GM23338 (cell line): ENCODE measurements around the gene ZYX. TPM values are rescaled to one million over a fixed set of nuclear protein-coding genes. Genes with fewer than 3 reads are reported as not detected.

ENCODE experiments used
- ATAC-seq: fragments of 200-7000 bp; cut with Tn5 transposase; 3 replicates; pipeline ENCODE4 v1.9.1; 2020
- DNase-seq: peaks from one replicate; pipeline ENCODE4 v3.0.0-alpha.2; 2015; ENCODE audit warnings: low spot score
- H2AFZ ChIP-seq: fragments of 200-600 bp; sonication (generic); 2 replicates; pipeline ENCODE4 v1.8.0; 2016; ENCODE audit warnings: antibody characterized with exemption, mild to moderate bottlenecking, moderate library complexity
- H3F3A ChIP-seq: fragments of 200-600 bp; sonication (generic); replicated peaks from 2 replicates; pipeline ENCODE4 v1.8.0; 2017; ENCODE audit warnings: antibody characterized with exemption, mixed run types, low read depth
- H3K27ac ChIP-seq: fragments of 200-600 bp; sonication (generic); 2 replicates; pipeline ENCODE4 v1.6.1; 2016; ENCODE audit warnings: low read depth
- H3K27me3 ChIP-seq: fragments of 200-600 bp; sonication (generic); 2 replicates; pipeline ENCODE4 v1.8.0; 2016; ENCODE audit warnings: mild to moderate bottlenecking, mixed run types, moderate library complexity; ENCODE audit not compliant: insufficient read depth
- H3K36me3 ChIP-seq: fragments of 200-600 bp; sonication (generic); 2 replicates; pipeline ENCODE4 v1.8.0; 2016; ENCODE audit warnings: mild to moderate bottlenecking; ENCODE audit not compliant: insufficient read depth
- H3K4me1 ChIP-seq: fragments of 200-600 bp; sonication (generic); 2 replicates; pipeline ENCODE4 v1.8.0; 2016; ENCODE audit warnings: mild to moderate bottlenecking, moderate library complexity; ENCODE audit not compliant: insufficient read depth
- H3K4me2 ChIP-seq: fragments of 200-600 bp; sonication (generic); 2 replicates; pipeline ENCODE4 v1.7.1; 2017; ENCODE audit warnings: mixed run types
- H3K4me3 ChIP-seq: fragments of 200-600 bp; sonication (generic); 2 replicates; pipeline ENCODE4 v1.6.1; 2016; ENCODE audit warnings: mixed run types
- H3K79me2 ChIP-seq: fragments of 200-600 bp; sonication (generic); replicated peaks from 2 replicates; pipeline ENCODE4 v1.8.0; 2017; ENCODE audit warnings: mild to moderate bottlenecking; ENCODE audit not compliant: insufficient read depth
- H3K9me2 ChIP-seq: fragments of 200-600 bp; sonication (generic); 2 replicates; pipeline ENCODE4 v1.8.0; 2017; ENCODE audit not compliant: insufficient read depth
- H4K20me1 ChIP-seq: fragments of 200-600 bp; sonication (generic); replicated peaks from 2 replicates; pipeline ENCODE4 v1.8.0; 2017; ENCODE audit warnings: mild to moderate bottlenecking; ENCODE audit not compliant: insufficient read depth
- H3K27ac Mint-ChIP-seq: 2 replicates; pipeline ENCODE4 v1.8.0; 2020; ENCODE audit warnings: inconsistent platforms, mild to moderate bottlenecking, moderate library complexity, mixed read lengths
- H3K27me3 Mint-ChIP-seq: 3 replicates; pipeline ENCODE4 v1.8.0; 2022; ENCODE audit warnings: low read depth, mild to moderate bottlenecking, moderate library complexity, mixed read lengths, inconsistent platforms; ENCODE audit not compliant: insufficient read depth, poor library complexity
- H3K36me3 Mint-ChIP-seq: 3 replicates; pipeline ENCODE4 v1.8.0; 2021; ENCODE audit warnings: low read depth, mild to moderate bottlenecking, inconsistent platforms, moderate library complexity, mixed read lengths
- H3K4me1 Mint-ChIP-seq: 3 replicates; pipeline ENCODE4 v1.8.0; 2020; ENCODE audit warnings: mild to moderate bottlenecking, inconsistent platforms, mixed read lengths
- H3K4me3 Mint-ChIP-seq: 3 replicates; pipeline ENCODE4 v1.8.0; 2021; ENCODE audit warnings: moderate library complexity, mild to moderate bottlenecking, inconsistent platforms, mixed read lengths
- H3K9me3 Mint-ChIP-seq: 3 replicates; pipeline ENCODE4 v1.8.0; 2020; ENCODE audit warnings: moderate library complexity, mild to moderate bottlenecking, inconsistent platforms, mixed read lengths
- CTCF ChIP-seq, 2 experiments: fragments of 200-600 bp in 1 of 2; sonication (generic) in 1 of 2; conservative IDR thresholded peaks; 2 replicates each; pipeline versions ENCODE4 v1.5.1 to v1.6.1; 2016 to 2017; ENCODE audit warnings: antibody characterized with exemption in 2 of 2, low read depth in 2 of 2, mild to moderate bottlenecking in 2 of 2, moderate library complexity in 1 of 2
- ETS1 ChIP-seq: IDR thresholded peaks from 2 replicates; pipeline ENCODE4 v1.6.1; 2016; ENCODE audit warnings: antibody characterized with exemption
- EZH2 ChIP-seq: fragments of 200-600 bp; sonication (generic); IDR thresholded peaks from one replicate; pipeline ENCODE4 v1.8.0; 2017; ENCODE audit warnings: antibody characterized with exemption, mild to moderate bottlenecking, low read depth; ENCODE audit not compliant: unreplicated experiment
- EZH2phosphoT487 ChIP-seq: fragments of 200-600 bp; sonication (generic); IDR thresholded peaks from one replicate; pipeline ENCODE4 v1.8.1; 2018; ENCODE audit warnings: antibody characterized with exemption; ENCODE audit not compliant: unreplicated experiment
- JUNB ChIP-seq: IDR thresholded peaks from one replicate; pipeline ENCODE4 v1.6.1; 2016; ENCODE audit warnings: antibody characterized with exemption; ENCODE audit not compliant: unreplicated experiment
- NANOG ChIP-seq: IDR thresholded peaks from 2 replicates; pipeline ENCODE4 v1.6.1; 2016; ENCODE audit warnings: antibody characterized with exemption, borderline replicate concordance
- POLR2AphosphoS5 ChIP-seq: IDR thresholded peaks from 2 replicates; pipeline ENCODE4 v1.6.1; 2016; ENCODE audit warnings: antibody characterized with exemption, low read depth
- REST ChIP-seq: IDR thresholded peaks from one replicate; pipeline ENCODE4 v1.6.1; 2018; ENCODE audit warnings: antibody characterized with exemption; ENCODE audit not compliant: unreplicated experiment
- STAT1 ChIP-seq: IDR thresholded peaks from one replicate; pipeline ENCODE4 v1.6.1; 2016; ENCODE audit warnings: antibody characterized with exemption; ENCODE audit not compliant: unreplicated experiment
- ZNF114 ChIP-seq: fragments of 250-450 bp; sonication (Bioruptor Pico); IDR thresholded peaks from 2 replicates; pipeline ENCODE4 v1.5.0; 2020; ENCODE audit warnings: mild to moderate bottlenecking, moderate library complexity
- ZNF331 ChIP-seq: fragments of 250-450 bp; sonication (Bioruptor Pico); IDR thresholded peaks from 2 replicates; pipeline ENCODE4 v1.5.0; 2020; ENCODE audit warnings: low read depth, mild to moderate bottlenecking, moderate library complexity
- polyA plus RNA-seq: library from polyadenylated mRNA; unstranded; fragments of >200 nt; fragmentation: Nextera tagmentation; extraction: Ambion mirVana; gene quantifications from 2 replicates; pipeline ENCODE4 v1.2.1, GENCODE V29; 2016
- total RNA-seq: library from RNA; depleted of rRNA; stranded (reverse); fragments of >200 nt; shearing (Covaris generic); gene quantifications from 2 replicates; pipeline ENCODE4 v1.2.3, GENCODE V29; 2014

Gene ZYX
- total and polyA plus RNA-seq, 2 experiments from 2014 or later: 111 to 141 TPM

DNA sequence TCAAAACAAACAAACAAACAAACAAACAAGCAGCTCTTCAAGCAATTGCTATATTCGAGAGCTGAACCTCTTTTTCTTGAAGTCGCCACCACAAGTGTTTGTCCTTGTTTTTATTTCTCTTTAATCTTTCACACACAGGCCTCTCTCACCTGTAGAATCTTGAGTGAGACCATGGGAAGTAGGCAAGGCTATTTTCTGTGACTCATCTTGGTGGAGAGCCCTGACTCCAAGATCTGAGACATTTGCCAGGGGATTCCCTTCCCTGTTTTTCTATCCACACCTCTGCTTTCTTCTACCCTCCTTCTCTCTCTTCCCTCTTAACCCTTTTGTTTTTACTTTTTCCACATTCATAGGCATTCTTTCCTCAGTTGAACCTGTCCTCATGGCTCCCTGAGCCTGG is 54.1 kb downstream of the ZYX start (continued):
- TF ChIP-seq REST (no peak), NANOG (no peak), ZNF331 (CRISPR knock-in tag) (no peak), POLR2AphosphoS5 (no peak), EZH2phosphoT487 (no peak), ETS1 (no peak)

DNA sequence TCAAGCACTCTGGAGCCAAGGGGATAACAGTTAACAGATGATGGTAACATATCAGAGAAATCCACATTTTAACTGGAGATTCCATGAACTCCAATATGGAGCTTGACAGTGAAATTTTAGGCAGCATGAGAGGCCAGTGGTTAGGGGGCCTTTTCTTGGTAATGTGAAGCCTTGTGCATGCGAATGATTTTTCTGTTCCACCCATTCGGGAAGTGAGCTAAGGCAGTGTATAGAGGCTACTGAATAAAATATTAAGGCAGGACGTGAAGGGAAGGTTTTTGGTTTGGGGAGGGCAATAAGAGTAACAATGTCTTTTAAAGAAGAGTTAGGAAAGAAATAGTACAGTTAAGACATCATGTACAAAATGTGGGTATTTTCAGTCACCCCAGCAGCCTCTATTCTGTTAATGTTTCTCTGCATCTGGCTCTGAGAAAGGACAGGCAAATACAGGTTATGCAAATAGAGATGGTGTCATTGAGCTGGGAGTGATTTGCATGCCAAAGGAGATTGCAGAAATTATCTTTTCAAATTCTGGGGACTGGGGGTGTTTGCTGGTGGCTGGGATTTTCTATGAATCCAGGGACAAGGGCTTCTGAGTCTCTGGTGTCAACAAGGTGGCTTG is 55.3 kb downstream of the ZYX start:
- Mint-ChIP-seq H3K27ac (peak overlapping the region; percentile 36), H3K4me3 (peak overlapping the region; percentile 1; the same call in 2 of the 3 replicates), H3K36me3 (peaks cover 2% of the 10 kb centered on the region; the same call in 1 of the 3 replicates), H3K27me3 (peaks cover 2% of the 10 kb centered on the region), H3K9me3 (no peaks in the 10 kb centered on the region), H3K4me1 (peaks cover 24% of the 10 kb centered on the region)
- Histone ChIP-seq H3F3A (no peaks in the 10 kb centered on the region), H3K36me3 (no peaks in the 10 kb centered on the region), H2AFZ (no peak overlapping the region), H4K20me1 (no peaks in the 10 kb centered on the region), H3K9me2 (peaks cover 23% of the 10 kb centered on the region; the same call in 1 of the 2 replicates), H3K27ac (0 out of 2 replicates have a peak overlapping the region, but pooled peaks have one; percentile 42), H3K27me3 (no peaks in the 10 kb centered on the region), H3K79me2 (no peaks in the 10 kb centered on the region), H3K4me3 (peak overlapping the region; percentile 25; the same call in 1 of the 2 replicates), H3K4me2 (peak overlapping the region; percentile 70), H3K4me1 (peaks cover 14% of the 10 kb centered on the region)
- ATAC-seq (peak; percentile 30; the same call in 2 of the 3 replicates), DNase-seq (no peak)
- TF ChIP-seq EZH2 (no peak), ZNF114 (CRISPR knock-in tag) (no peak)

DNA sequence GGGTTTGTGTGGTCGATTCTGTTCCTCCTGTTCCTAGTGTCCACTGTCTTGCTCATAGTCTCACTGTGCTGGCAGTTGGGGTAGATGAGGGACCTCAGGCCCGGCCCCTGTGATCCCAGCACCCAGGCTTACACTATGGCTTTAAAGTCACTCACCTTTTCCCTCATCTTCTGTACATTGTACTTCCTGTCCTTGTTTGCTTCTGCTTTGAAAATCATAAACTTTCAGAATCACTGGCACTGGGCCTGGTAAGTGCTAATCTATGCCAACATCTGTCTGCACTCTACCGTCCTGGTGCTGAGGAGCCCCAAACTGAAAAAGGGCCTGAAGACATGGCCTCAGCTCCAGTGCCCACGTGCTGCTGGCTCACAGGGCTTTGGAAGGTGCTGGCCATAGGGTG is 56.4 kb downstream of the ZYX start:
- no peak overlapping the region for H2AFZ ChIP-seq
- TF ChIP-seq ZNF114 (CRISPR knock-in tag): no peak
- TF ChIP-seq STAT1: no peak
- no peak for TF ChIP-seq POLR2AphosphoS5
- no peak for TF ChIP-seq ZNF331 (CRISPR knock-in tag)
- no peak for TF ChIP-seq JUNB
- TF ChIP-seq CTCF (conservative IDR thresholded peaks at IDR 0.05; ENCODE audit: low read depth in 2 of 2): no peak
- TF ChIP-seq EZH2phosphoT487: no peak
- H4K20me1 ChIP-seq: no peaks in the 10 kb centered on the region
- no peak overlapping the region for H3K4me2 ChIP-seq
- H3K9me2 ChIP-seq: peaks cover 23% of the 10 kb centered on the region; the same call in 1 of the 2 replicates
- no peak overlapping the region; the same call in 2 of the 3 replicates for H3K4me3 Mint-ChIP-seq
- no peaks in the 10 kb centered on the region for H3K27me3 ChIP-seq
- peak overlapping the region; percentile 25; the same call in 1 of the 2 replicates for H3K27ac Mint-ChIP-seq
- peaks cover 14% of the 10 kb centered on the region for H3K4me1 ChIP-seq
- peaks cover 2% of the 10 kb centered on the region; the same call in 1 of the 3 replicates for H3K36me3 Mint-ChIP-seq
- no peaks in the 10 kb centered on the region for H3K36me3 ChIP-seq
- H3K27me3 Mint-ChIP-seq: peaks cover 2% of the 10 kb centered on the region
- ATAC-seq (no peak), DNase-seq (no peak)
- H3K79me2 ChIP-seq: no peaks in the 10 kb centered on the region
- no peak overlapping the region for H3K27ac ChIP-seq
- H3K9me3 Mint-ChIP-seq: no peaks in the 10 kb centered on the region
- H3K4me3 ChIP-seq: no peak overlapping the region
- H3K4me1 Mint-ChIP-seq: peaks cover 24% of the 10 kb centered on the region
- no peaks in the 10 kb centered on the region for H3F3A ChIP-seq
